Activated T-cell treated with anti-CD3 and anti-CD28 coated beads, Interleukin-2, amount 50 U/mL, for 72 hours (primary cell): Measurements from ENCODE around the gene EIF3L. TPM values are rescaled to one million over a fixed set of nuclear protein-coding genes. Genes with fewer than 3 reads are reported as not detected.
A peak's percentile ranks its signal among the peaks of the same experiment; 100 is the strongest.

ENCODE experiments used
- ATAC-seq, 2 donors: fragments of 150-1000 bp; cut with Tn5 transposase; replicated peaks in 1 of 2; 2 replicates each; pipeline ENCODE4 v1.10.0; 2021; ENCODE audit warnings: moderate library complexity in 2 of 2, mild to moderate bottlenecking in 1 of 2
- DNase-seq, 2 donors: peaks; one replicate each; pipeline ENCODE4 v3.0.0; 2021 to 2022; ENCODE audit warnings: mixed read lengths in 1 of 2
- H3K27ac Mint-ChIP-seq: one replicate; pipeline ENCODE4 v1.8.0; 2022; ENCODE audit warnings: mild to moderate bottlenecking, moderate library complexity, mixed read lengths
- H3K27me3 Mint-ChIP-seq: one replicate; pipeline ENCODE4 v1.8.0; 2022; ENCODE audit warnings: low read depth, mixed read lengths
- H3K36me3 Mint-ChIP-seq, 2 donors: one replicate each; pipeline ENCODE4 v1.8.0; 2022; ENCODE audit warnings: mixed read lengths in 2 of 2, mild to moderate bottlenecking in 1 of 2; ENCODE audit not compliant: insufficient read depth in 2 of 2
- H3K4me1 Mint-ChIP-seq: one replicate; pipeline ENCODE4 v1.8.0; 2022; ENCODE audit warnings: low read depth, mixed read lengths
- H3K4me3 Mint-ChIP-seq, 2 donors: one replicate each; pipeline ENCODE4 v1.8.0; 2022; ENCODE audit warnings: mild to moderate bottlenecking in 2 of 2, mixed read lengths in 2 of 2, moderate library complexity in 2 of 2
- H3K9me3 Mint-ChIP-seq, 2 donors: one replicate each; pipeline ENCODE4 v1.8.0; 2022; ENCODE audit warnings: mixed read lengths in 2 of 2
- total RNA-seq, 2 donors: library from RNA; stranded (reverse); gene quantifications; one replicate each; pipeline ENCODE4 v1.2.3, GENCODE V29; 2022

Gene EIF3L
- total RNA-seq, 2 donors from 2014 or later, result 826 to 905 TPM

DNA sequence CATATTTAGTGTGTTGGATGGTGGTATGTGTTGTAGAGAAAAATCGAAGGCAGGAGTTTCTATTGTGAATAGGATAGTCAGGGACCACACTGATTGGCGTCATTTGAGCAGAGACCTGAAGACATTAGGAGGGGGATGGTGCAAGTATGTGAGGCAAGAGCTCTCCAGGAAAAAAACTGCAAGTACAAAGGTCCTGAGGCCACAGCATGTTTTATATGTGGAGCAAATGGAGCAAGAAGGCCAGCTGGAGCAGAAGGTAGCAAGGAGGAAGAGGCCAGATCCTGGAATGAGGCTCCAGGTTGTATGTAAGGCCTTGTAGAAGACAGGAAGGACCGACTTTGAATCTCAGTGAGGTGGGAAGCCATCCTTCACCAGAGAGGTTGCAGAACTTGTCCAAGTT, 42.7 kb downstream of the EIF3L start:
- no peak for ATAC-seq
- peaks cover 24% of the 10 kb centered on the region for H3K4me1 Mint-ChIP-seq
- H3K36me3 Mint-ChIP-seq, result peaks cover 2 to 17% of the 10 kb centered on the region in 2 donors
- H3K9me3 Mint-ChIP-seq, result no peaks in the 10 kb centered on the region
- no peak for DNase-seq
- H3K27me3 Mint-ChIP-seq, result no peaks in the 10 kb centered on the region
- H3K4me3 Mint-ChIP-seq, result no peak overlapping the region
- no peak overlapping the region for H3K27ac Mint-ChIP-seq

DNA sequence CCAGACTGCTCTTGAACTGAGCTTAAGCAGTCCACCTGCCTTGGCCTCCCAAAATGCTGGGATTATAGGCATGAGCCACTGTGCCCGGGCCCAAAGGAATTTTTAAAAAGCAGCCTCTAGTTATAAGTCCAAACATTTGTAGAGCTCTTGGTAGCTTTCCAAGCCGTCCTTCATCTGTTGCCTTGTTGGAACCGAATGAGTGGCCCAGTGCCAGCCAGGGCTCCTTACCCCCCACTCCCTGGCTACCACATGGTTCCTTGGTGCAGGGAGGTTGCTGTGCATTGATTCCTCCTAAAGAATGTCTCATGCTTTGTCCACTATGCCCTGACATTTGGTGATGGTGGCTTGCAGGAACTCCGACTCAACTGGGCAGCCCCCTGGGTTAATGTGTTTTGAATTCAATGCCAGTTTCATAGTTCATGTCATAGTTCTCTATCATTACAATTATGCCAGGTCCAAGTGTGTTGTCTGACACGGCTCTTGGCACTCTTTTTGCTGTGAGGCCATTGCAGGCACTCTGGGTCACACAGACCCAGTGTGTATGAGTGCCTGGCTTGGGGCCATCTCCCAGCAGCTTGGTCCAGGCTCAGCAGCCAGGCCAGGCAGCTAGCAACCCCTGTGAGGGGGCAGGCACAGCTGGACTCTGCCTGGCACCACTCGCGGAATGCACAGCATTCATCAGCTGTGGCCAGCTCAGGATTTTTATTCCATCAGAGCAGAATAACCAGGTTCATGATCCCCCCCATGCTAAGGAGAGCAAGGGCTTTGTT, 43.5 kb downstream of the EIF3L start:
- DNase-seq, result no peak
- no peaks in the 10 kb centered on the region for H3K27me3 Mint-ChIP-seq
- H3K4me1 Mint-ChIP-seq, result peaks cover 27% of the 10 kb centered on the region
- no peak overlapping the region for H3K27ac Mint-ChIP-seq
- H3K9me3 Mint-ChIP-seq, result no peaks in the 10 kb centered on the region
- H3K4me3 Mint-ChIP-seq, result no peak overlapping the region
- peaks cover 2 to 13% of the 10 kb centered on the region in 2 donors for H3K36me3 Mint-ChIP-seq
- ATAC-seq, result no peak

DNA sequence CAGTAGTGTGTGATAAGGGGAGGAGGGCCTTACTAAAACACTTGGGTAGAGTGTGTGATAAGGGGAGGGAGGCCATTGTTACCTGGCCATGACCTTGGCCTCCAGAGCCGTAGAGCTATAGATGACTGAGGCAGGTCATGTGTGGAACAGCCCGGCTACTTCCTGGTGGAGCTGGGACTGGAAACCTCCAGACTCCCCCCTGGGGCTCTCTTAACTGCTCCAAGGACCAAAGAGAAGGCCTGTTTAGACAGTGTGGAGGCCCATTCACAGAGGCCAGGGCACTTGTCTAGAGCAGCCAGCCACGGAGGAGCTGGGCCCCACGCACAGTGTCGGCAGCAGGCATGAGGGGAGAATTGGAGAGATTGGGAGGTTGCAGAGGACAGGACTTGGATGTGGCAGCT, 44.4 kb downstream of the EIF3L start:
- ATAC-seq (no peak), DNase-seq (no peak)

DNA sequence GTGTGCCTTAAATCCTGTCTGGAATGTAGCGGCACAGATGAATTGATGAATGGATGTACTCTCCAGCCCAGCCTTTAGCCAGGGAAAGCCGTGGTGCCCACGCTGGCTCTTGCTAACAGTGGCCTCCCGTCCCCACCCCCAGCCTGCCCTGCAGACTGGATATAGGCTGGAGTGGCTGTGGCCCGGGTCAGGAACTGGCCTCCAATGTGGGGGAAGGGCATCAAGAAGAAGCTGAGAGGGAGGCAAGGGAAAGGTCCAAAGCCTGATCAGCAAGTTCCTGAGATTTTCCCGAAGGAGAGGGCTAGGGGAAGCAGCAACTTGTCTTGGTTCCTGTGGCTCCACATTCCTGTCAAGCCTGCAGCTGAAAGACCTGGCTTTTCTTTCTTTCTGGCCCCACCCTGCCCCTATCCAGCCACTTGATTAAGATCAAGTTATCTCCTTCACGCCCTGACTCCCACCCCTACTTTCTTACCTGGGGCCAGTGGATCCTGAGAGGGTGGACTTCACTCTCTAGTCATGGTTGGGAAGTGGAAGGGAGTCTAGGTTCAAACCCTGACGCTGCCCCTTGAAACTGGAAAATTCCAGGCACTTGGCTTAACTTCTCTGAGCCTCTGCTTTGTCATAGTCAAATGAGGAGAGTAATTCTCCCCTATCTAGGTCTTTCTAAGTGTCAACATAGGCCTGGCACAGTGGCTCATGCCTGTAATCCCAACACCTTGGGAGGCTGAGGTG, 45.9 kb downstream of the EIF3L start:
- ATAC-seq (no peak), DNase-seq (no peak)
- peaks cover 27% of the 10 kb centered on the region for H3K4me1 Mint-ChIP-seq
- peak overlapping the region; percentile 69 for H3K27ac Mint-ChIP-seq
- H3K9me3 Mint-ChIP-seq, result no peaks in the 10 kb centered on the region
- no peaks in the 10 kb centered on the region for H3K27me3 Mint-ChIP-seq
- peak overlapping the region in 1 of 2 donors; percentile 4 for H3K4me3 Mint-ChIP-seq
- H3K36me3 Mint-ChIP-seq, result peaks cover 0 to 2% of the 10 kb centered on the region in 2 donors

More for the DNA sequence above, 44.4 kb downstream of the EIF3L start:
- Mint-ChIP-seq H3K27ac (no peak overlapping the region), H3K4me1 (peaks cover 27% of the 10 kb centered on the region), H3K27me3 (no peaks in the 10 kb centered on the region), H3K9me3 (no peaks in the 10 kb centered on the region), H3K36me3 (peaks cover 0 to 10% of the 10 kb centered on the region in 2 donors), H3K4me3 (no peak overlapping the region)

DNA sequence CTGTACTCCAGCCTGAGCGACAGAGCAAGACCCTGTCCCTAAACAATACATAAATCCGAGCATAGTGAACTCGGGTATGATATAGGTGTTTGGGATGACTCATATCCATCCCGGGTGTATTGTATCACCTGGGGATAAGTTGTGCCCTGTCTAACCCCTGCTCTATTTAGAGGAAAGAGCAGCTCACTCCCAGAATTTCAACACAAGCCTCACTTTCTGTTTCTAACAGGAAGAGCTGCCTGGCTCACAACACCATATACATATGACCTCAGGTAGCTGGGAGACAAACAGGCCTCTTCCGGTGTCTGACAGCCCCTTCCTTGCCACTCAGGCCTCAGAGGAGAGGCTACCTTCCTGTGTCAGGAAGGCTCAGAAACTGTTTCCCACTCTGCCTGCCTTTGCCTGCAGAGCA, 47.0 kb downstream of the EIF3L start:
- Mint-ChIP-seq H3K27ac (peak overlapping the region; percentile 86), H3K27me3 (no peaks in the 10 kb centered on the region), H3K9me3 (no peaks in the 10 kb centered on the region), H3K4me1 (peaks cover 27% of the 10 kb centered on the region), H3K36me3 (no peaks in the 10 kb centered on the region), H3K4me3 (peak overlapping the region; percentile 42 to 47)
- ATAC-seq (peak; percentile 82 to 90), DNase-seq (peak; percentile 45 to 58)

DNA sequence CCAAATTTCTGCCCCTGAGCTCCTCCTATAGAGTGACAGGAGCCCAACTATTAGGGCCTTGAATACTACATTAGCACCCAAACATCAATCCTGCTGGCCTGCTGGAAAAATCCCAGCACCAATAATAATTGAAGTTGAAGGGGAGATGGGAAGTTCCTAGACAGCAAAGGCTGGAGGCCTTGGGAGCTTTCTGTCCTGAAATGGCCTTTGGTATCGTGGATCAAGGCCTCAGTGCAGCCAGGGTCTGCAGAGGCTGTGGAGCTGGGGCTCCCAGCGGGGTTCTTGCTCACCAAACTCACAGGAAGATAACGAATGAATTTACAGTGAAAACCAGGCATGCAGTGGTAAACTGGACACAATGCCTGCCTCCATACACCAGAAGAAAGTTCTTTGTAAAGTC, 47.7 kb downstream of the EIF3L start:
- Mint-ChIP-seq H3K4me1 (peaks cover 27% of the 10 kb centered on the region), H3K27me3 (no peaks in the 10 kb centered on the region), H3K4me3 (peak overlapping the region in 1 of 2 donors; percentile 47), H3K9me3 (no peaks in the 10 kb centered on the region), H3K36me3 (no peaks in the 10 kb centered on the region), H3K27ac (peak overlapping the region; percentile 86)
- DNase-seq, result no peak
- ATAC-seq, result no peak

DNA sequence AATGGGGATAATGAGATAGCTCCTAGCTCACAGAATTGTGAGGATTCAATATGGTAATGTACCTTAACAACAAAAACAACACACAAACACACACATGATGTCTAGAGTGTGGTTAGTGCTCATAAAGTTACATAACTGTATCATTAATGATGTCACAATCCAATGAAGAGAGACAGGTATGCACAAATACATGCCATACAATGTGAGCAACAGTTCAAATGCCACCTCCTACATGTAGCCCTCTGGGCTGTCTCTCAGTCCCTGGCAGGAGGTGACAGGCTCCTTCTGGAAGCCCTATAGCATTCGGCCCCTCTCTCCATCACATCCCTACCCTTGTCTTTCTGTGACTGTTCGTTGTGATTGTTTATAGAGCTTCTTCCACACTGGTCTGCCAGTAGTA, 48.6 kb downstream of the EIF3L start:
- Mint-ChIP-seq H3K9me3 (no peaks in the 10 kb centered on the region), H3K4me1 (peaks cover 27% of the 10 kb centered on the region), H3K36me3 (no peaks in the 10 kb centered on the region), H3K4me3 (no peak overlapping the region), H3K27me3 (no peaks in the 10 kb centered on the region), H3K27ac (no peak overlapping the region)
- no peak for ATAC-seq
- no peak for DNase-seq

DNA sequence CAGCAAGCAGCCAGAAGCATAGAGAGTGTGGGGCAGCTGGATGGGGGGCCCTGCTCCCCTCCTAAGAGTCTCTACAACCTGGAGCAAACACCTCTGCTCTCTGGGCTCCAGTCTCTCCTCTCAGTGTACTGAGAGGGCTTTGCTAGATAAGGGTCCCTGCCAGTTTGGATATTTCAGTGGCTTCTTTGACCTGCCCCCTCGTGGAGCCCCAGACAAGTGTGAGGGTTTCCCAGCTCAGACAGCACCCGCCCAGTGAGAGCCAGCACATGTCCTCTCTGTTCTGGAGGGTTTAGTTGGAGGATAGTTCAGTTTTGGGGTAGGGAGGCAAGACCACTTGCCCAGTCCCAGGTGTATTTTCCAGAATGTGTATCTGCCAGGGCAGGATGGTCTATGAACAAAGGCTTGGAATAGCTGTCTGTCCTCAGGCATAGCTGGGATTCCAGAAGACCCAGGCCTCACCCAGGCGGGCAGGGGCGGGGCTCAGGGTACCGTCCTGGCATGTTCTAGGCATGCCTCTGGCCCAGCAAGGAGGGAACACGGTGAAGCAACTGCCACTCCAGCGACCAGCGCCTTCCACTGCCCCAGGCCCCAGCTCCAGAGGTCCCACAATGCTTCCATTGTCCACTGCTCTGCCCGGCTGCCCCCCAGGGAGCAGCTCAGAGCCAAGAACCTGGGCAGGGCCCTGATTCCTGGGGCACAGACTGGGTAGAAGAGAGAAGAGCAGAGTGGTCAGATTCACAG, 49.4 kb downstream of the EIF3L start:
- DNase-seq, result no peak
- Mint-ChIP-seq H3K36me3 (no peaks in the 10 kb centered on the region), H3K4me3 (no peak overlapping the region), H3K27me3 (no peaks in the 10 kb centered on the region), H3K4me1 (peaks cover 27% of the 10 kb centered on the region), H3K9me3 (no peaks in the 10 kb centered on the region), H3K27ac (peak overlapping the region; percentile 31)
- no peak for ATAC-seq

DNA sequence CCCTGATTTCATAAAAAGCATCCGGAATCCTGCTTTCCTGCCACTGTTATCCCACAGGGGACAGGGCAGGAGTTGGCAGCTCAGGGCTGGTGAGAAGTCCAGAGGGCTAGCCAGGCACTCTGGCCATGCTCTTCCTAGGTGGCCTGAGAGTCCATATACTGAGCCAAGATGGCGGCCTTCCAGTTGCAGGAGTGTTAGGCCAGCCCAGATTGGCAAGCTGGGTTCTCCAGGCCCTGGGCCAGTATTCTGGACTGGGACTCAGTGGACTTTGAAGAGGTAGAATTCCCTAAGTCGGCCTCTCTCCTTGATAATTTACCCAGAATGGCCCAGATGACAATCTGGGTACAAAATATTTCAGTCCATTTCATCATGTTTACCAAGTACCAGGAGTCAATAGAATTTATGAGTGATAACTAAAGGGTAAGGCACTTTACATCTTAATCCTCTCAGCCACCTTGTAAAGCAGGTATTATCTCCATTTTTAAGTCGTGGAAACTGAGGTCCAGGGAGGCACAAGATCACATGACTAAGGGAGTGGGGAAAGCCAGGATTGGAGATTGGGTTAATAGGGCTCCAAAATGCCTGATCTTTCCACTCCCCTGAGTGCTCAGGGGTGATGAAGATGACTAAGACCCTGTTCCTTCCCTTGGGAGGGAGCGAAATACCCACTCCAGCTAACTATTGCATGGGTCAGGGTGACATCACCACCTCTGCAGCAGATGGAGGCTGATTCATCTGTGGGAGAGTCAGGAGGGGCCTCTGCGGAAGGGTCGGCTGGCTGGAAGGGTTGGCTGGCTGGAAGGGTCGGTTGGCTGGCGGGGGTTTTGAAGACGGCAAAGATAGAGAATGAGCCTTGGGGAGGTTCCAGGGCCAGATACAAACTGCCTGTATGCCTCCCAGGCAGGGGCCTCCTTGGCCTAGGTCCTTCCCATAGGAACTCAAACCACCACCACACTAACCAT, 55.6 kb downstream of the EIF3L start:
- Mint-ChIP-seq H3K36me3 (no peaks in the 10 kb centered on the region), H3K27ac (peak overlapping the region; percentile 27), H3K4me3 (peak overlapping the region; percentile 82 to 83), H3K9me3 (no peaks in the 10 kb centered on the region), H3K4me1 (peaks cover 22% of the 10 kb centered on the region), H3K27me3 (no peaks in the 10 kb centered on the region)
- DNase-seq (peak; percentile 27 to 41), ATAC-seq (peak; percentile 16 to 18)

DNA sequence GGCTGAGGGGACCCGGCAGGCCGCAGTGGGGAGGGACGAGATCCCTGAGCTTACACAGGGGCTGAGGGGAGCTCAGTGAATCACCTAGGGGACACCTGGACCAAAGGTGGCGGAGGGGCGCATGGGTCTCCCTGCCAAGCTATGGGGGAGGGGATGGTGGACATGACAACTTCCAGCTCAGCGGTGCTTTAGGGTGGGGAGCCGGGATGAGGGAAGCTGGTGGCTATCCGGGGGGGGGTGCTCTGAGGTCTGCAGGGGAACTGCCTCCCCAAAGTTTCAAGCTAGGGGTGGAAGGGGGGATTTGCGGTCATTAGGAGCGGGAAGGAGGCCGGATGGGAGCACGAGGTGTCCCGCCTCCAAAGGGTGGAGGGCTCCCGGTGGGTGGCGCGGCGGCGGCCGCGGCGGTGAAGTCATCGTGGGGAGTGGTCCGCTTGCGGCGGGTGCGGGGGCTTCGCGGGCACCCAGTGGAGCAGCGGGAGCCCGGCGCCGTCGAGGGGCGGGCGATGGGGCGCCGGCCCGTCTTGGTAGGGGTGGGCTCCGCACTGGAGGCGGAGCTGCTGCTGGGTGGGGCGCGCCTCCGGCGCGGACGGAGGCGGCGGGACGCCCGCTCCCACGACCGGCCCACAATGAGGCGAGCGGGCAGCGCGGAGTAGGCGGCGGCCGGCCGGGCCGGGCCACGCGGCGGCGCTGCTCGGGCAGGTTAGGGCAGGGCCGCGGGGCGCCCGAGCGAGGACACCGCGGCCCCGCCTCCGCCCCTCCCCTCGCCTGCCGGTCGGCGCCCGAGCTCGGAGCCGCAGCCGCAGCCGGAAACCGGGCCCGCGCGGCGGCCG, 56.5 kb downstream of the EIF3L start, which contains the start of gene MICALL1:
MICALL1 (plus strand) TSS at position 764 of the 830 bp plus-strand sequence. CDS start 126 bp downstream, outside the sequence.
- Mint-ChIP-seq H3K36me3 (no peaks in the 10 kb centered on the region), H3K9me3 (no peaks in the 10 kb centered on the region), H3K27me3 (no peaks in the 10 kb centered on the region), H3K4me1 (peaks cover 22% of the 10 kb centered on the region), H3K27ac (peak within 1 kb of the TSS; percentile 61), H3K4me3 (peak within 1 kb of the TSS; percentile 82 to 83)
- DNase-seq (peak; percentile 81 to 86), ATAC-seq (peak; percentile 93)

DNA sequence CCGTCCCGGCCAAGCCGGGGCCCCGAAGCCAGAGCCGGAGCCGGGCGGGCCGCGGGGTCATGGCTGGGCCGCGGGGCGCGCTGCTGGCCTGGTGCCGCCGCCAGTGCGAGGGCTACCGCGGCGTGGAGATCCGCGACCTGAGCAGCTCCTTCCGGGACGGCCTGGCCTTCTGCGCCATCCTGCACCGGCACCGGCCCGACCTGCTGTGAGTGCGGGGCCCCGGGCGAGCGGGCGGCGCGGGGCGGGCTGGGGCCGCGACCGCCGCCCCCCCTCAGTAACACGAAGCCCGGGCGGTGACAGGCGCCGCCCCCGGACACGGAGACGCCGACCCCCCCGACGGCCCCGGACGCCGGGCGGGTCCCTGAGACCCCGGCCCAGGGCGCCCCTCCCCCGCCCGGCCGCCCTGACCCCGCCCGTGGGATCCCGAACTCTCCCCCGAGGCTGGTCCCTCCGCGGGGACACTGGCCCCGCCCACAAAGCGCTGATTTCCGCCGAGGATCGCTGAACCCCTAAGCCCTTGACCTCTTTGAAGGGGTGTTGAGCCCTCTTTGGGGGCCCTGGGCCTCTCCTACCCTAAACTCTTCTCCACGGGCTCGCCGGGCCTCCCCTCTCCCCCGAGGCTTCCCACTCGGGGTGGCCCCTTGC, 57.3 kb downstream of the EIF3L start:
- H3K4me3 Mint-ChIP-seq, result peak overlapping the region; percentile 74 to 80
- peak overlapping the region; percentile 61 for H3K27ac Mint-ChIP-seq
- peak; percentile 59 to 62 for DNase-seq
- H3K9me3 Mint-ChIP-seq, result no peaks in the 10 kb centered on the region
- ATAC-seq, result peak; percentile 20 to 44
- no peaks in the 10 kb centered on the region for H3K27me3 Mint-ChIP-seq
- peaks cover 22% of the 10 kb centered on the region for H3K4me1 Mint-ChIP-seq
- no peaks in the 10 kb centered on the region for H3K36me3 Mint-ChIP-seq
